Hepatocyte (in vitro differentiated cells): ENCODE measurements around the gene TSN.

Experiments
- CTCF ChIP-seq: fragments of 200-600 bp; sonication (generic); IDR thresholded peaks from 2 replicates; pipeline ENCODE4 v1.5.1; 2016; ENCODE audit warnings: antibody characterized with exemption, mild to moderate bottlenecking; ENCODE audit not compliant: poor library complexity
- EZH2 ChIP-seq: fragments of 200-600 bp; sonication (generic); IDR thresholded peaks from 2 replicates; pipeline ENCODE4 v1.6.1; 2016; ENCODE audit warnings: antibody characterized with exemption, mild to moderate bottlenecking, borderline replicate concordance
- EZH2phosphoT487 ChIP-seq: fragments of 200-600 bp; sonication (generic); IDR thresholded peaks from one replicate; pipeline ENCODE4 v1.6.1; 2018; ENCODE audit warnings: antibody characterized with exemption, mild to moderate bottlenecking, low read depth, moderate library complexity; ENCODE audit not compliant: unreplicated experiment, severe bottlenecking

GRCh38 chr2:121740973-121741372 lies 14.5 kb upstream of the TSN start:
- TF ChIP-seq EZH2phosphoT487: no peak
- no peak for TF ChIP-seq CTCF
- TF ChIP-seq EZH2: no peak
